NCI-H524 (cell line): ENCODE data around the gene UMOD.
"Not testable (repeated sequence)": the region's sequence is repeated elsewhere in the genome, so short reads cannot be mapped to it uniquely, and the experiment has no call there.

Experiments used
- DNase-seq, 2 experiments: peaks; one replicate each; lab custom pipeline; 2025; lab: John Stamatoyannopoulos, UW

UMOD gene

DNA sequence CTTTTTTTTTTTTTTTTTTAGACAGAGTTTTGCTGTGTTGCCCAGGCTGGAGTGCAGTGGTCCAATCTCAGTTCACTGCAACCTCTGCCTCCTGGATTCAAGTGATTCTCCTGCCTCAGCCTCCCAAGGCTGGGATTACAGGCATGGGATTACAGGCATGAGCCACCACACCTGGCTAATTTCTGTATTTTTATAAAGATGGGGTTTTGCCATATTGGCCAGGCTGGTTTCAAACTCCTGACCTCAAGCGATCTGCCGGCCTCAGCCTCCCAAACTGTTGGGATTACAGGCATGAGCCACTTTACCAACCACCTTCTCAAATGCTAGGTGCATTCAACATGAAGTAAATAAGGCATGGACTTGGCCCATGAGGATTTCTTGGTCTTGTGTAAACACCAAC lies 31.5 kb downstream of the UMOD start:
- DNase-seq, result not testable (repeated sequence)

DNA sequence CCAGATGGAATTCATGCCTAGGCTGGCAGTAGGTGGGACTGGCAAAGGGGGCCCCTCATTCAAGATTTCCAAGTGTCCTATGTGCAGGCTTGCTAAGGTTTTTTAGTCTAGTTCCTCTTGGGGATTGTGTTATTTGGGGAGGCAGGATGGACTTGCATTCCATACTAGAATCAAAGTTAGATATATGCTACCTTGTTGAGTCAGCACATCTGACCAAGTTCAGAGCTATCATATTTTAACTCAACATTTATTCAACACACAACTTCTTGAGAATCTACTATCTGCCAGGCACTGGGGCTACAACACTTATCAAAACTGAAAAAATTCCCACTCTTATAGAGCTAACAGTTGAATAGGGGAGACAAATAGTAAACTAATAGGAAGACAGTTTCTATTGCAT lies 31.9 kb downstream of the UMOD start:
- no peak for DNase-seq

DNA sequence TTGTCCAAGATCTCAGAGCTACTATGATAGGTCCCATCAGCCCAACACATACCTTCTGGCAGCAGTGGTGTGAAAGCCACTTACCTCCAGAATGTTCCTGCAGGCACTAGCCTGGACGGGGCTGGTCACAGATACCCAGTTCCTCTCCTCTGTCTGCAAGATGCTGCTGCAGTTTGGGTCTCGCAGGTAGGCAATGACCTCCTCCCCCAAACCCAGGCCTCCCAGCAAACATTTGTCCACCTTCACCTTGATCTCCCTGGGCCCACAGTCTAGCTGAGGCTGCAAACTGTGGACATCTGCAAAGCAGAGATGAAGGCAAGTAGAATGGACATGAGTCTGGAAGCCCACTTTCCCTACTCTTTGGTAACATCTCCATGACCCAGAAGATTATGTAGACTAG lies 32.3 kb downstream of the UMOD start:
- DNase-seq, result no peak

DNA sequence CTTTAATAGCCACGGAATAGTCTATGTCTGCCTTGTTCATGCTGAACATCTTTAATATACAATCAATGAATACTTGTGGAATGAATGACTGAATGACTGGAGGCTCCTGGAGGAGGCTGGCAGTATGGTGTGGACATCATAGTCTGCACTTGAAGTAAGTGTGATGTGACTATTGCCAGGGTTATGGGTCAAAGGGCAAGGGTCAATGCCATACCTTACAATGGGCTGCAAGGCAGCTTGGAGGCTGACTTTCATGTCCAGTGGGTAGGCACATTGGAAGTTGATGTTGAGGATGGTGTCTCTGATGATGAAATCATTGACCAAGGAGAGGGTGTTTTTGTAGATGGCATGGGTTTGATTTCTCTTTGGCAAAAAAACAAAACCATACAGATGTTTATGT lies 33.1 kb downstream of the UMOD start:
- DNase-seq, result no peak

DNA sequence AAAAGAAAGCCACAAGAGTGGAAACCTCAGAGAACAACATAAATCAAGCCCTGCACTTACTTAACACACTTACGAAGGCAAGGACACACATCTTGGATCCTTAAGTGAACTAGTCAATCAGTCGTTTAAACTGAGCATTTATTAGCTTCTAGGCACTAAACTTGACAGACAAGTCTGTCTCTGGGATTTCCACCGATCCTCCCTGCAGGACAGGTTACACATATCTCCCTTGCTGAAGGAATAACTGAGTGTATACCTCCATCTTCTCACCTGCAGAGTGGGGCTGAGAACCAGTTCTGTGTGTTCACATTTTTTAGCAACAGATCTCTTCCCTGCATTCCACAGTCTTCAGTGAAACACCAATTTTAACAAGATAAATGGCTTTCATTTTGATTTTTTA lies 34.1 kb downstream of the UMOD start:
- DNase-seq, result no peak

DNA sequence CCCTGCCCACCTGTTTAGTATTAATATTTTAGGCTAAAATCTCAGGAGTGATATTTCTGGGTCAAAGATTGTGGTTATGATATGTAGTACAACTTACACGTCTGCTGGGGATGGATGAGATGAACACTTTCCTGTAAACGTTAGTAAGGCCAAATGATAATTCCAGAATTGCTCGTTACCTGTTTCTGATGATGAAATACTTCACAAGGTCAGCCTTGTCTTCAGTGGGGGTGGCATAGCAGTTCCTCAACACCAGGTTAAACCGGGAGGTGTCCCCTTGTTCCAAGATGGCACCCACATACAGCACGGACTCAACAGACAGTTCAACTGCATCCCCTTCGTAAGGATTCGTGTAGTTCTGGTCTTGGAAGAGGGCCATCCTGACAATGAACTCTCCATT lies 34.5 kb downstream of the UMOD start:
- DNase-seq, result no peak

DNA sequence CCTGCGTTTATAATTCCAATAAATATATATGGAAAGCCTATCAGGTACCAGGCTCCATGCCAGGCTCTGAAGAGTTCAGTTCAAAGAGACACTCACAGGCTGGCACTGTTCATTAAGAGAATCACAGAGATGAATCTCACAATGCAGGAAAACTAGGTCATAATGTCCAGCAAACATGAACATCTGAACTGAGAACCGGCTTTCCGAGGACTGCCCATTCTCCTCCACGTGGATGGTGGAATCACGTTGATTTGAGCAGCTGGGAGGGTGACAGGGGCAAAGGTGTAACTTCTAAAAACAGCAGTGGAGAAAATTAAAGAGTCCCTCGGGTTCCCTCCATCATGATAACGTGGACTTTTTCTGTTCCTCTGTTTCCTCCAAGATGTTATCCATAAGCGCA lies 35.4 kb downstream of the UMOD start:
- DNase-seq, result no peak

DNA sequence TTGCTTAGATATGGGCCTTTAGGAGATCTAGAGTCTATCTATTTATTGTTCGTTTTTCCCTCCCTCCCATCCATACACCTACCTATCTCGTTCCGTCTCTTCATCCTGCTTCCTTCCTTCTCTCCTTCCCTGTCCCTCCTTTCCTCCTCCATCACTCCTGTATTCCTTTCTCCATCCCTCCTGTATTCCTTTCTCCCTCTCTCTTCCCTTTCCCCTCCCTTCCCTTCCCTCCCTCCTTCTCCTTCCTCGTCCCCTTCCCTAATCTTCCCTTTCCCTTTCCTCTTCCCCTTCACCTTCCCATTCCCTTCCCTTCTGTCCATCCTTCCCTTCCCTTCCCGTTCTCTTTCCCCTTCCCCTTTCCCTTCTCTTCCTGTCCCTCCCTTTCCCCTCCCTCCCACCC lies 35.8 kb downstream of the UMOD start:
- no peak for DNase-seq

DNA sequence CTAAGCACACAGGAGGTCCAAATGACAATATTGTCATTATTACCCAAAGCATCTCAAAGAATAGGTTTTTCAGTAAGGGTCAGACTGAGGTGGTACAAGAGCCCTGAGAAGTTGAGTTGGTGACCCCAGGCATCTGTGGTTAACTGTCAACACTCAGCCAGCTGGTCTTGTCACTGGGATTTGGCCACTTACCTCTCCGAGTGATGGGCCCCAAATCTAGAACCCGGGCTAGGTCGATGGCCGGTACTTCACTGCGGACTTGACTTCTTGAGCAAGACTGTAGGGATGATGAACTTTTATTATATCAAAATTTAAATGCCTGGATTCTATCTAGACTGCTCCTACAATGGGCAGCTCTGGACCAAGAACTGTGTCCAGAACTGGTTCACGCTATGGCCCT lies 36.8 kb downstream of the UMOD start:
- no peak for DNase-seq

DNA sequence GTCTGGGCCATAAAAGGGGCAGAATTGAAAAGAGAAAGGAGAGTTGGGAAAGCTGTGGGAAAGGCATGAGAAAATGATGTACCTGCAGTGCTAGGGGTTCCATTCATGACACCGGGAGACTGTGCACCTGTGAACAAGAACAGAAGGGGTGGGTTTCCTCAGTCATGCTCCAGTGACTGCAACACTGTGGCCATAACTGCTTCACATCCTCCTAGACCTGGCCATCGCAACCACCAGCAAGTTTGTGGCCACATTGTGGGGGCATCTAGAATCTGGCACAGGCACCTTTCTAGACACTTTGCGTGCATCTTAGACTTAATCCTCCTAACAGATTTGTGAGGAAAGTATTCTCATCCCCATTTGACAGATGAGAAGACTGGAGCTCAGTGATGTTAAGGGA lies 37.9 kb downstream of the UMOD start:
- no peak for DNase-seq

DNA sequence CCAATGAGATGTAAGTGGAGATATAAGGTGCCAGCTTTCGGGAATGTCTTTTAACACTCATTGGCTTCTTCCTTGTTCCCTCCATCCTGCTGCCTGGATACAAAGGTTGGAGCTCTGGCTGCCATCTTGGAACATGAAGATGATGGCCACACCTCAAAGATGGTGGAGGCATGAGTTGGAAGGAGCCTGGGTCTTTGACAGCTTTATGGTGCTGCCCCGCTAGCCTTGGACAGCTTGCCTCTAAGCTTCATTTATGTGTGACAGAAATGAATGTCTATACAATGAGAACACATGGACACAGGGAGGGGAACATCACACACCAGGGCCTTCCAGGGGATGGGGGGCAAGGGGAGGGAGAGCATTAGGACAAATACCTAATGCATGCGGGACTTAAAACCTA lies 38.8 kb downstream of the UMOD start:
- DNase-seq, result no peak

DNA sequence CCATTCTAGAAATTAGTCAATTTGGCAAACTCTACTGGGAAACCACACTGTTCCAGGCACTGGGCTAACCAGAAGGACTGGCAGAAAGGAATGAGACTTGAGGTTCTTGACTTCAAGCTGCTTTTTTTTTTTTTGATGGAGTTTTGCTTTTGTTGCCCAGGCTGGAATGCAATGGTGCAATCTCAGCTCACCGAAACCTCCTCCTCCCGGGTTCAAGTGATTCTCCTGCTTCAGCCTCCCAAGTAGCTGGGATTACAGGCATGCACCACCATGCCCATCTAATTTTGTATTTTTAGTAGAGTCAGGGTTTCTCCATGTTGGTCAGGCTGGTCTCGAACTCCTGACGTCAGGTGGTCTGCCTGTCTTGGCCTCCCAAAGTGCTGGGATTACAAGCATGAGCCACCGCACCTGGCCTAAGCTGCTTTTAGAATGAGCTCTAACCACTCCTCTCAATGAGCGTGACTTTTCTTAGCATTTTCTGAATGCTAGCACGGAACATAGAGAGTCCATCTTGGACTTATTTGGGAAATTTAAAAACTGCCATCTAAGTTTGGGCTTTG lies 39.9 kb downstream of the UMOD start:
- DNase-seq, result not testable (repeated sequence)

DNA sequence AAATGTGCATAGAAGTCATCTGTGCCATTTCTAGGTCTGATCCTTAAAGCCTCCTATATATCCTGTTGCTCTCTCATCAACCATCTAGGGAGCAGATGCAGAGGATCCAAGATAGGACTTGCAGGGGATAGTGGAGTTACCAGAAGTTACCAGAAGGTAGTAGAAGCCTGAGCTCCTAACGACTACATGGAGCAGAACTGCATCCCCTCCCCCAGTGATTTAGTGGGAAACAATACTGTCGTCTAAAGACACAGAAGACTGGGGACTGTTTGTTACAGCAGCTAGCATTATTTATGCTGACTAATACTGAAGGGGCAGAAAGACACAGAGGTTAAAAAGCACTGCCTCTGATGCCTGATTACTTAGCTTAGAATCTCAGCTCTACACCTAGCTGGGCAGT lies 41.0 kb downstream of the UMOD start:
- DNase-seq, result no peak

DNA sequence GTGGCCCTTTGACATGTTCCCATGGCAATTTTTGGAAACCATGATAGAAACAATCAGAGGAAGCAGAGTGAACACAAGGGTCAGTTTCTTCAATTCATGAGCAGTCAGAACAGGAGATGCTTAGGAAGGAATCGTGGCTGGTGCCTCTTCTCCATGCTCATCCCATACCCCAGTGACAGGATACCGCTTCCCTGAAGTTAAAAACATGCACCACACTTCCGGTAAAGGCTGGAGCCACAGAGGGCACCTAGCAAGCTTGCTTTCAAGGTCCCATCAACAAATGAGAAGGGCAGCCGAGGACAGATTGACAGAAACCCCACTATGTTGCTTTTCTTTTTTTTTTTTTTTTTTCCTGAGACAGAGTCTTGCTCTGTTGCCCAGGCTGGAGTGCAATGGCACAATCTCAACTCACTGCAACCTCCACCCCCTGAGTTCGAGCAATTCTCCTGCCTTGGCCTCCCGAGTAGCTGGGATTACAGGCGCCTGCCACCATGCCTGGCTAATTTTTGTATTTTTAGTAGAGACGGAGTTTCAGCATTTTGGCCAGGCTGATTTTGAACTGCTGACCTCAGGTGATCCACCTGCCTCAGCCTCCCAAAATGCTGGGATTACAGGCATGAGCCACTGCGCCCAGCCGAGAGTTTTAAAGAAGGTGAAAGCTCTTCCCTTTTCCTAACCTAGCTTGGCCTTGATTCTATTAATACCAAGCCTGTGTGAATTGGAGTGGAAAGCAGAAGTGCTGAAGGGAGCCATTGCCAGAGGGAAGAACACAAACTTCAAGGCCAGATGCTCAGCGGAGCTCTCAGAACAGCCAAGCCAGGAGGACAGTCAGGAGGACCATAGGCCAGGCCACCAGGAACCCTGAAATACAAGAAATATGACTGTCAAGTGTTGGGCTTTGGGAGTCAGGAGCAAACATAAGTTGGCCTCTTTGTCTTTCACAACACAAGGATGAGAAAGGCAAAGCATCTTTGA lies 41.8 kb downstream of the UMOD start:
- no peak for DNase-seq

DNA sequence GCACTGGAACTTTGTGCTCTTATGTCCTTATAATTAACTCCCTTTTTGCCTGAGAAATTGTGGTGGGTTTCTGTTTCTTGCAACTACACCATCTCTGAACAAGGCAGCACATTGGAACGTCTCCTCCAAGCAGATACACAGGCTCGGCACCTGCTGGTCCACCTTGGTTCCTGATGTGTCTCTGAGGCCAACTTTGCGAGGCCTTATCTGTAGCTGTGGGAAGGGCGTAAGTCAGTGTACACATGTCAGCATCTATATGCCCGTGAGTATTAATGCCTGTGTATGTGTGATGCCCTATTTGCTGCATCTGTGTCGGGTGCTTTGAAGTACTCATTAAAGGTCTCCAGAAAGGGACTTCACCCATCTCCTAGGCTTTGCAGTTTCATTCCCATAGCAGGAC lies 42.7 kb downstream of the UMOD start:
- no peak for DNase-seq

DNA sequence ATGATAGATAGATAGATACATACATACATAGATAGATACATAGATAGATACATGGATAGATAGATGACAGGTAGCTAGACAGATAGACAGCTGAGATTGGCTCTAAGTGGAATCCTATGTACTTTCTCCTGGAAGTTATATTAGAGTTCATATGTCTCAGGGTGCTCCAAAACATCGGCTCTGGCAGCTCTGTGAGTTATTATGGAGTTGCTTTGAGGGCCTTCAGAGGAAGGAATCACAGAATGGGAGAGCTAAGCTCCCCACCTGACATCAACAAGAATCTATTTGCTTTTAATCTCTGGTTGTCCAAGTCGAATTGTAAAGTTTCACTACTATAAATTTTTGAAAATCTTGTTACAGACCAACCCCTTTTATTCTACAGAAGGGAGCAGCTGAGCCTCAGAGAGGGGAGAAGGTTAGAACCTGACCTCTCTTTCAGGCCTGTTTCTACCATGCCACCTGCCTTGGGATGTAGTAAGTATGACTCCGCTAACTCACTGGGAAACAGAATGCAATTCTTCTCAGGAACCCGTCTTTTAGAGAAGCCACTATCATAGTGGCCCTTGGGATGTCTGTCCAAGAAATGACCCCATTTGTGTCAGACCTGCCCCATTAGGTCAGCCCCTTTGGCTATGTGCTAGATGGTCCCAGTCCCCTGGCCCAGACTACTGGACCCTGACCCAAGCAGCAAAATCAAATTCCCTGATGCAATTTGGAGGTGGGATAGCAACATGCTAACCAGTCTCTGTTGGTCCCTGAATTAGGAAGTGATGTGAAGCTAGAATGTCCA lies 43.5 kb downstream of the UMOD start:
- DNase-seq, result no peak

DNA sequence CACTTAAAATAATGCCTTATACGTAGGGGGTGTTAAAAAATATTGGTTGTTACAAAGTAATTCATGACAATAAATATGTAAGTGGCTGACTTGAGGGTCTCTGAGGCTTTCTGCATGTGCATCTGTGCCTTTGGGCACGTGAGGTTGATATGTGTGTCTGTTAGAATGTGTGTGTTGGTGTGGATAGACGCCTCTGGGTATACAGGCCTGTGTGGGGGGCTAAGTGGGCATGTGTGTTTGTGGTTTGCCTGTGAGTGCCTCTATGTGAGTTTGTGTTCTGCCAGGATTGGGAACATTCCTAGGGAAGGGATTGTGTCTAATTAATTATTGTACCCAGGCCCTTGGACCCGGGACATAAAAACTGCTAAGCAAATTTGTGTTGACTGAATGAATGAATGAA lies 44.2 kb downstream of the UMOD start:
- no peak for DNase-seq

DNA sequence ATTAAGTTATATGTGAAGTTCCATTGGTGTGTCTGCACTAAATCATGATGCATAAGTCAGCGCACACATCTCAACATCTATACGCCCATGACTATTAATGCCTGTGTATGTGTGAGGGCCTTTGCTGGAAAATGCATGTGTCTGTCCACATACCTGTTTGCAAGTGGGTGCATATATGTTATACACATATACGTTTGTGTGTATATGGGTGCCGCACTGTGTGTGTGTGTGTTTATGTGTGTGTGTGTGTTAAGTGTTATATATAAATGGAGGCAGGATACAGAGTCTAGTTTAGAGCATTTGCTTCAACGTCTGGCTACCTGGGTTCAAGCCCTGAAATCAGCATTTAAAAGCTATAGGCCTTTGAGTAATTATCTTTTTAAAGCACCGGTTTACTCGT lies 44.7 kb downstream of the UMOD start:
- no peak for DNase-seq

DNA sequence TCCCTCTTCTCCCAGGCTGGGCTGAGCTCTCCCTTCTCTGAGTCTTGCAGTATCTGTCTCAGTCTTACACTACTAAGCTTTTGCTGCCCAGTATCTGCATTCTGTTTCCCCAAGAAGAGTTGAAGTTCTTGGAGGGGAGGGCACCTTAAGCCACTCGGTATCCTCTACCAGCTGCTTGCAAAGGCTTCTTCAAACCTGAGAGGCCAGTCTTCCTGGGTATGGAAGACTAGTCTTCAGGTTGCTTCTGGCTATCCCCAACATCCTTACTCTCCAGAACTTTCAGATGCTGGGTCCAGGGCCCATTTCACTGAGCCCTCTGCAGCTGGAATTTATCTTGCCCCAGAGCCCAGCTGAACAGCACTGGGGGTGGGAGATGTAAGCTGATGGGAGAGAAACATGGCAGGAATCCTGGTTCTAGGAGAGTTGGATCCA lies 45.3 kb downstream of the UMOD start:
- no peak for DNase-seq

DNA sequence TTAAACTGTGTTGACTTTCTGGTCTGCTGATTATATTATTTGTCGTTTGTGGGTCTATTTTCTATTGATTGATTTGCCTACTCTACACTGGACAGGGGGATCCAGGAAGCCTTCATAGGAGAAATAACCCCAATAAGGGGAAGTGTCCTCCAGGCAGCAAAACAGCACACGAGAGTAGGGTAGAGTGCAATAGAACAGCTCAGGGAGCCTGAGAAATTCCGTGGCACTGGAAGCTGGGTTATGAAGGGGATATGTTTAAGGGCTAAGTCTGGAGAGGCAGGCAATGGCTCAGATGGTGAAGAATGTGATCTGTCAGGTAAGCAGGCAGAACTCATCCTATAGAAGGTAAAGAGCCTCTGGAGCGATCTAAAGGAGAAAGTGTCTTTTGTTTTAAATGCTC lies 46.1 kb downstream of the UMOD start:
- no peak for DNase-seq

DNA sequence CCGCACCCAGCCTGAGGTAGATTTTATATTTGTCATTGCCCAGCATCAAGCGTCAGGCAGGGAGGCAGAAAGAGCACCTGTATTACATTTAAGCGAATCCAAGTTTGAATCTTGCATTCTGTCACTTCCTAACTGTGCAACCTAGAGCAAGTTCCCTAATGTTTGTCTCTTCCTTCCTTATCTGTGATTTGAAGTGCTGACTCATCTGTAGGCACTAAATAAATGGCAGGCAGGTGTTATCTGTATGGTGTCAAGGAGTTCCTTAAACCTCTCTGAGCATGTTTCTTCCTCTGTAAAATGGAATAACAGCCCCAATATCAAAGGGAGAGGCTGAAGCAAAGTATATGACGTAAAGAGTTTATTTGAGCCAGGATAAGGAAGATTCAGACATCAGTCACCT lies 49.5 kb downstream of the UMOD start:
- DNase-seq, result no peak

DNA sequence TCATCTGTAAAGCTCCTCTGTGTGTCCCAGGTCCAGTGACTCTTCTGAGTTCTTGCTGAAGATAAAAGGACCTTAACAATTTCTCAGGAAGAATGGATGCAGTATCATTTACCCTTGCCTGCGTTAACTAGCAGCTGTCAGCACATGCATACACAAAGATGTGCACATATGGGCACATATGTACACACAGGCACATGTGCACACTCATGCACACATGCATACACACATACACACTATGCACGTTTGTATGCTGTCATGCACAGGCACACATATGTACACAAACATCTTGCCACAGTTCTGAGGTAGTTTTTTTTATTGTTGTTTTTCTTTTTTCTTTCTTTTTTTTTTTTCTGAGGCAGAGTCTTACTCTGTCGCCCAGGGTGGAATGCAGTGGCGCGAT lies 50.1 kb downstream of the UMOD start:
- no peak for DNase-seq

DNA sequence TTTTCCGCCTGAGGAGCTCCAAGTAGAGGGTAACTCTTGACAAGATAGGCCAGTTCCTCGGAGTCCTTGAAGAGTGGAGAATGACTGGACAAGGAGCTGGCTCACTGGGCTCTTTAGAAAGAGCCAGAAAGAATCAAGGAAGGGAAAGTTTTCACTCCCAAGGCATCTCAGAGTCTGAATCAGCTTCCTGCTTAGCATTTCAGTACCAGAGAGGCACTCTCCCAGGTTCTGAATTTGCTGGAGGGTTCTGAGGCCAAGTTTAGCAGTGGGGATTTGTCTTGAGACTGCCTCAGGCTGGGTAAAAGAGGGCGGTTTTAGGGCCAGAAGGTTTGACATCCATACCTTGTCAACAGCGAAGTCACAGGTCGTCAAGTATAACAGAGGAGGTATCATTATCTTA lies 50.7 kb downstream of the UMOD start:
- DNase-seq, result no peak
